Immature natural killer cell (primary cell): ENCODE data around the gene ASH1L. TPM values are rescaled to one million over a fixed set of nuclear protein-coding genes. Genes with fewer than 3 reads are reported as not detected.
"Not testable (repeated sequence)": the region's sequence is repeated elsewhere in the genome, so short reads cannot be mapped to it uniquely, and the experiment has no call there.

ENCODE experiments used
- DNase-seq, 3 donors: peaks; one replicate each; pipeline ENCODE4 v3.0.0; 2022; ENCODE audit warnings: mixed read lengths in 1 of 3
- H3K27ac Mint-ChIP-seq, 6 donors: one replicate each; pipeline ENCODE4 v1.8.0; 2020; ENCODE audit warnings: mixed read lengths in 6 of 6, mild to moderate bottlenecking in 5 of 6, inconsistent platforms in 4 of 6, moderate library complexity in 3 of 6
- H3K27me3 Mint-ChIP-seq, 3 donors: one replicate each; pipeline ENCODE4 v1.8.0; 2020 to 2021; ENCODE audit warnings: low read depth in 3 of 3, mild to moderate bottlenecking in 3 of 3, mixed read lengths in 3 of 3, moderate library complexity in 3 of 3, inconsistent platforms in 1 of 3
- H3K36me3 Mint-ChIP-seq, 3 donors: one replicate each; pipeline ENCODE4 v1.8.0; 2020; ENCODE audit warnings: mixed read lengths in 3 of 3, inconsistent platforms in 2 of 3, mild to moderate bottlenecking in 2 of 3
- H3K4me1 Mint-ChIP-seq, 2 donors: one replicate each; pipeline ENCODE4 v1.8.0; 2020; ENCODE audit warnings: inconsistent platforms in 2 of 2, mild to moderate bottlenecking in 2 of 2, mixed read lengths in 2 of 2, moderate library complexity in 1 of 2
- H3K4me3 Mint-ChIP-seq, 5 donors: one replicate each; pipeline ENCODE4 v1.8.0; 2020; ENCODE audit warnings: mild to moderate bottlenecking in 5 of 5, mixed read lengths in 5 of 5, inconsistent platforms in 3 of 5, moderate library complexity in 3 of 5
- H3K9me3 Mint-ChIP-seq, 6 donors: one replicate each; pipeline ENCODE4 v1.8.0; 2020; ENCODE audit warnings: mild to moderate bottlenecking in 6 of 6, mixed read lengths in 6 of 6, inconsistent platforms in 4 of 6, moderate library complexity in 3 of 6
- polyA plus RNA-seq, 3 donors: library from polyadenylated mRNA; unstranded; fragments of 300-500 nt; fragmentation: Illumina TruSeq; gene quantifications; one replicate each; pipeline ENCODE4 v1.2.3, GENCODE V29; 2021

Gene ASH1L
- polyA plus RNA-seq, 3 donors from 2014 or later, result 3.8 to 27.0 (median 6.0) TPM

DNA sequence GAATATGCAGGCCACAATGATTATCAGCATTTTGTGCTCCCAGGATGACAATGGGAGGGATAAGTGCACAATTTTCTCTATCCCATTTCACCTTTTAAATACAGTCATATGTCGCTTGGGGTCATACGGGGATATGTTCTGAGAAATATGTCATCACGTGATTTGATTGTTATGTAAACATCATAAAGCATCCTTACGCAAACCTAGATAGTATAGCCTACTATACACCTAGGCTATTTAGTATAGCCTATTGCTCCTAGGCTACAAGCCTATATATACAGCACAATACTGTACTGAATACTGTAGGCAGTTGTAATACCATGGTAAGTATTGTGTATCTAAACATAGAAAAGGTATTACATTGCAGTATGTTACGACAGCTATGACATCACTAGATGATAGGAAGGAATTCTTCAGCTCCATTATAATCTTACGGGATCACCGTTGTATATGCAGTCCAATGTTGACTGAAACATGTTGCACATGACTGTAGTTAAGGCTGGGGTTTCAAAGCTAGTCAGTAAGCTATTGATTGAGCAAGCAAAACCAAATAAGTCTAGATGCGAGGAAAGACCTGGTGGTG, 223.0 kb downstream of the ASH1L start:
- no peak overlapping the region for H3K4me3 Mint-ChIP-seq
- H3K9me3 Mint-ChIP-seq, result no peaks in the 10 kb centered on the region
- DNase-seq, result no peak
- H3K36me3 Mint-ChIP-seq, result peaks cover 28 to 56% (median 33%) of the 10 kb centered on the region in 3 donors
- peaks cover 0 to 1% (median 0%) of the 10 kb centered on the region in 3 donors for H3K27me3 Mint-ChIP-seq
- H3K4me1 Mint-ChIP-seq, result no peaks in the 10 kb centered on the region
- no peak overlapping the region for H3K27ac Mint-ChIP-seq

DNA sequence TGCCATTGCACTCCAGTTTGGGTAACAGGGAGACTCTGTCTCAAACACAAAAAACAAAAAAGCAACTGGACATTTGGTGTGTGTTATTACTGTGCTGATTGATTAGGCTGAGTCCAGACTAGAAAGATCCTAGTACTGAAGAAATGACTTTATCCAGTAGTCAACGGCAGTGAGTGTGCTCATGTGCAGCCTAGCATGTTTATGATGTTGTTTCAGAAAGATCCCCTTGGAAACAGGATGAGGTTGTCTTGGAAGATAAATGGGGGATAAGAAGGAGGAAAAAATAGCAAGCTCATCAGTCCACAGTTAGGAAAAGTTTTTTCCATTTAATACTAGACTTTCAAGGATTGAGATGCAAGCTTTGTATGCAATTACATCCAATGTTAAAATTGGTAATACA, 227.6 kb downstream of the ASH1L start:
- Mint-ChIP-seq H3K27me3 (no peaks in the 10 kb centered on the region), H3K4me3 (no peak overlapping the region), H3K27ac (peak overlapping the region in 1 of 6 donors; percentile 12), H3K4me1 (no peaks in the 10 kb centered on the region), H3K36me3 (peaks cover 19 to 42% (median 21%) of the 10 kb centered on the region in 3 donors), H3K9me3 (no peaks in the 10 kb centered on the region)
- no peak for DNase-seq

DNA sequence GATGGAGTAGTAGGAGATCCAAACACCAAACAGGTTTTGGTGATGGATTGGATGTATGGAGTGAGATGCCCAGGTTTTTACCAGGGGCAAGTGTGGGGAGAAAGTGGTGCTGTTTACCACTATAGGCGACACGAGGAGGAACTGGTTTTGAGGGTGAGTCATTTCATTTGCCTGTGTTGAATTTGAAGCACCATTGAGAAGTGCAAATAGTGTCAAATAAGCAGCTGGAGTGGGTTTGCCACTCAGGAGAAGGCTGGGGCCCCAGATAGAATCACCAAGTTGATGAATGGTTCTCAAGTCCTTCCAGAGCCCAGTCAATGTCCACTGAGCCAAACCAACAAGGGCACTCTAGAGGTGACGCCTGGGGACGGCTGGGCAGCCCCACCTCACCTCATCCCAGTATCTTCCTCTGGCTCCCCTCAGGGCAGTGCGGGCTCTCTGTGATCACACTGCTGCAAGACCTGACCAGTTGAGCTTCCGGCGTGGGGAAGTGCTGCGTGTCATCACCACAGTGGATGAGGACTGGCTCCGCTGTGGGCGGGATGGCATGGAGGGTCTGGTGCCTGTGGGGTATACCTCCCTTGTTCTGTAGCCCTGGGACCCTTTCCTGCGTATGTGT, 232.5 kb downstream of the ASH1L start:
- H3K4me1 Mint-ChIP-seq, result peaks cover 4 to 10% of the 10 kb centered on the region in 2 donors
- peaks cover 0 to 7% (median 2%) of the 10 kb centered on the region in 3 donors for H3K27me3 Mint-ChIP-seq
- no peak overlapping the region for H3K27ac Mint-ChIP-seq
- no peak for DNase-seq
- H3K9me3 Mint-ChIP-seq, result no peaks in the 10 kb centered on the region
- no peak overlapping the region for H3K4me3 Mint-ChIP-seq
- peaks cover 4 to 23% (median 12%) of the 10 kb centered on the region in 3 donors for H3K36me3 Mint-ChIP-seq

DNA sequence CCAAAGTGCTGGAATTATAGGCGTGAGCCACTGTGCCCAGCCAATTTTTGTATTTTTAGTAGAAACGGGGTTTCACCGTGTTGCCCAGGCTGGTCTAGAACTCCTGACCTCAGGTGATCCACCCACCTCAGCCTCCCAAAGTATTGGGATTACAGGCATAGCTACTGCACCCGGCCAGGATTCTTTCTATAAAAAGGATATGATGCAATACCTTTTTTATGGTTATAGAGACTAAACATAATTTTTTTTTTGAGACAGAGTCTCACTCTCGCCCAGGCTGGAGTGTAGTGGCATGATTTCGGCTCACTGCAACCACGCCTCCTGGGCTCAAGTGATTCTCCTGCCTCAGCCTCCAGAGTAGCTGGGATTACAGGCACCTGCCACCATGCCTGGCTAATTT, 233.7 kb downstream of the ASH1L start:
- not testable (repeated sequence) for H3K9me3 Mint-ChIP-seq, DNase-seq, H3K27me3 Mint-ChIP-seq, H3K4me3 Mint-ChIP-seq
- peaks cover 4 to 19% (median 12%) of the 10 kb centered on the region in 3 donors for H3K36me3 Mint-ChIP-seq
- H3K4me1 Mint-ChIP-seq, result peaks cover 7 to 10% of the 10 kb centered on the region in 2 donors
- peak overlapping the region in 1 of 6 donors; percentile 46 for H3K27ac Mint-ChIP-seq

DNA sequence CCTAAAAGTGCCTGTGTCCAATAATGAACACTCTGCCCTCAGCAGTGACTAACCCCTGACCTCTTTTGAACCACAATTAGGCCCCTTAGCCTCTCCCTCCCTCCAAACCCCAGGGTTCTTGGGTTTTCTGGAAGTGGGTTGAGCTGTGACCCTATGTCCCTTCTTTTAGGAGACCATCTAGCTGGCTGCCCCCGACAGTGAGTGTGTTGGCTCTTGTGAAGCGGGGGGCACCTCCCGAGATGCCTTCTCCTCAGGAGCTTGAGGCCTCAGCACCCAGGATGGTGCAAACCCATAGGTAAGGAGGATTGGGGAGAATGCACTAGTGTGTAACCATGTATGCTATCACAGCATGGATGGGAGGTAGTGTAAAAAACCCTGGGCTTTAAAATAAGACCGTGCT, 234.6 kb downstream of the ASH1L start:
- no peak overlapping the region for H3K4me3 Mint-ChIP-seq
- no peak for DNase-seq
- H3K4me1 Mint-ChIP-seq, result peaks cover 7 to 10% of the 10 kb centered on the region in 2 donors
- H3K27ac Mint-ChIP-seq, result peak overlapping the region in 3 of 6 donors; percentile 10 to 57 (median 45)
- peaks cover 0 to 7% (median 5%) of the 10 kb centered on the region in 3 donors for H3K27me3 Mint-ChIP-seq
- peaks cover 0 to 13% (median 8%) of the 10 kb centered on the region in 3 donors for H3K36me3 Mint-ChIP-seq
- H3K9me3 Mint-ChIP-seq, result no peaks in the 10 kb centered on the region

DNA sequence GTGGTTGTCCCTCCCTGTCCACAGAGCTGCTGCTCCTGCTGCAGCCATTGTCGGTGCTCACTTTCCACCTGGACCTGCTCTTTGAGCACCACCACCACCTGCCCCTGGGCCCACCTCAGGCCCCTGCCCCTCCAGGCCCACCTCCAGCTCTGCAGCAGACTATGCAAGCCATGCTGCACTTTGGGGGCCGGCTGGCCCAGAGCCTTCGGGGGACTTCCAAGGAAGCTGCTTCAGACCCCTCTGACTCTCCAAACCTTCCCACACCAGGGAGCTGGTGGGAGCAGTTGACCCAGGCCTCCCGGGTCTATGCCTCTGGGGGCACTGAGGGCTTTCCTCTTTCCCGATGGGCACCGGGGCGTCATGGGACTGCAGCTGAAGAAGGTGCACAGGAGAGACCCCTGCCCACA, 236.0 kb downstream of the ASH1L start:
- H3K4me3 Mint-ChIP-seq, result no peak overlapping the region

DNA sequence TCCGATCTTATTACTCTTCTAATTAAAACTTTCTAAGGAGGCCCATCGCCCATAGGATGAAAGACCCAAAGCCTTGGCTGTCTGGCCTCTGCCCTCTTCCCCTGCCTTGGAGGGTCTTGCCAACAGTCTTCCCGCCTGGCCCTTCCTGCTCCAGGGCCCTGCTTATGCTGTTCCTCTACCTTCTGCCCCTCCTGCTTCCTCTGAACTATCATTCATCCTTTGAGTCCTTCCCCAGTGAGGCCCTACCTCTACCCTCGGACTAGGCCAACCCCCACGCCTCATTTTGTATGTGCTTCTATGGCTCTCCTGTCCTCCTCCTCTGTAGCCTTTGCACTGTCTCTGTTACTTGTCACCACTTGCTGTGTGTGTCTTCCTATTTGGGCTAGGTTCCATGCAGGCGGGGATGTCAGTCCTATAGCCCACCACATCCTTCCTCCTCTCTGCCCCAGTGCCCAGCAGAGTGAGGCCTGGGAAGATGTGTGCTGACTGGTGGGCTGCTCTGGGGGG, 236.5 kb downstream of the ASH1L start:
- H3K4me1 Mint-ChIP-seq, result peaks cover 10 to 17% of the 10 kb centered on the region in 2 donors
- H3K4me3 Mint-ChIP-seq, result peak overlapping the region; percentile 42 to 85 (median 65)
- H3K27ac Mint-ChIP-seq, result peak overlapping the region; percentile 51 to 88 (median 68)
- no peaks in the 10 kb centered on the region for H3K9me3 Mint-ChIP-seq
- H3K27me3 Mint-ChIP-seq, result peaks cover 0 to 7% (median 5%) of the 10 kb centered on the region in 3 donors
- DNase-seq, result no peak
- H3K36me3 Mint-ChIP-seq, result peaks cover 0 to 10% (median 6%) of the 10 kb centered on the region in 3 donors

More for the DNA sequence above, 236.0 kb downstream of the ASH1L start:
- H3K27ac Mint-ChIP-seq, result peak overlapping the region in 3 of 6 donors; percentile 47 to 78 (median 60)
- peaks cover 0 to 7% (median 5%) of the 10 kb centered on the region in 3 donors for H3K27me3 Mint-ChIP-seq
- H3K4me1 Mint-ChIP-seq, result peaks cover 10 to 14% of the 10 kb centered on the region in 2 donors
- H3K9me3 Mint-ChIP-seq, result no peaks in the 10 kb centered on the region
- no peak for DNase-seq
- peaks cover 0 to 13% (median 8%) of the 10 kb centered on the region in 3 donors for H3K36me3 Mint-ChIP-seq

DNA sequence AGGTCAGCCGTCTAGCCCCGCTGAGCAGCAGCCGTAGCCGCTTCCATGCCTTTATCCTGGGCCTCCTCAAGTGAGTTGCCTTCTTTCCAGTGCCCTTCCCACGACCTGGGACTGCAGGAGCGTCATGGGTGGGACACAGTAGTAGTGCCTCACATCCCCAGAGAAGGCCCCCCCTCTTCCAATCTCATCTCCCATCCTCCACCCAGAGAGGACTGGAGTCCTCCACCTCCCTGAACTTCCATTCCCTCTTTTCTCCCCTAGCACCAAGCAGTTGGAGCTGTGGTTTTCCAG, 237.1 kb downstream of the ASH1L start:
- peak overlapping the region; percentile 51 to 88 (median 68) for H3K27ac Mint-ChIP-seq
- H3K4me3 Mint-ChIP-seq, result peak overlapping the region; percentile 42 to 85 (median 65)
- no peaks in the 10 kb centered on the region for H3K9me3 Mint-ChIP-seq
- H3K4me1 Mint-ChIP-seq, result peaks cover 15 to 21% of the 10 kb centered on the region in 2 donors
- no peak for DNase-seq
- peaks cover 0 to 5% (median 1%) of the 10 kb centered on the region in 3 donors for H3K36me3 Mint-ChIP-seq
- H3K27me3 Mint-ChIP-seq, result peaks cover 0 to 7% (median 5%) of the 10 kb centered on the region in 3 donors

DNA sequence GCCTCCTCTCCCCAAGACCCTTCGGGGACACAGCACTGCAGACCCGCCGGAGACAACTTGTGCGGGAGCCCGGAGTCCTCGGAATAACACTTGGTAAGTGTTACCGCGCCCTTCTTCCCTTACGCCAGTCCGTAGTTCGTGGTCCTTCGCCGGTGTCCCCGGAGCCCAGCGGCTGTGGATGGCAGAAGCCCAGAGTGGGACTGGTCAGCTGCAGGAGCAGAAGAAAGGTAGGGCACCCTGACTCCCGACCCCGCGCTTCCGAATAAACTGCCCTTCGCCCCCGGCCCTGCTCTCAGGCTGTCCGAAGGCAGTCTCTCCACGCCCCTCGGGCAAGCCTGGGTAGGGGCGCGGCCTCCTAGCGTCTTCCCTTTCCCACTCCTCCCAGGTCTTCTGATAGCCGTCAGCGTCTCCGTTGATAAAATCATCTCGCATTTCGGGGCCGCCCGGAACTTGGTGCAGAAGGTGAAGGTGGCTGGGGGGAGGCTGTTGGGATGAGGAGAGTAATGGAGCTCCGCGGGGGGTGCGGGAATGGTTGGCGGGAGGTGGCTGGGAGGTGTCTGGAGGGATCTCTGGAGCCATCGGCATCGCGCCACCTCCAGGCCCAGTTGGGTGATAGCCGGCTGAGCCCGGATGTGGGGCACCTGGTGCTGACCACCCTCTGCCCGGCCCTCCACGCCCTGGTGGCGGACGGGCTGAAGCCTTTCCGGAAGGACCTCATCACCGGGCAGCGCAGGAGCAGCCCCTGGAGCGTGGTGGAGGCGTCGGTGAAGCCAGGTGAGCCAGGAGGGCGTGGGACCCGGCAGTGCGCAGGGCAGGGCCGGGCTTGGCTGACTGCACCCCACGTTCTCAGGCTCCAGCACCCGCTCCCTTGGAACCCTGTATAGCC, 237.6 kb downstream of the ASH1L start:
- Mint-ChIP-seq H3K4me3 (peak overlapping the region; percentile 85 to 92 (median 88)), H3K9me3 (no peaks in the 10 kb centered on the region), H3K27me3 (peaks cover 0 to 9% (median 5%) of the 10 kb centered on the region in 3 donors), H3K27ac (peak overlapping the region in 5 of 6 donors; percentile 37 to 79 (median 60)), H3K36me3 (peaks cover 0 to 2% (median 0%) of the 10 kb centered on the region in 3 donors), H3K4me1 (peaks cover 21 to 27% of the 10 kb centered on the region in 2 donors)
- peak in 1 of 3 donors; percentile 20 for DNase-seq

DNA sequence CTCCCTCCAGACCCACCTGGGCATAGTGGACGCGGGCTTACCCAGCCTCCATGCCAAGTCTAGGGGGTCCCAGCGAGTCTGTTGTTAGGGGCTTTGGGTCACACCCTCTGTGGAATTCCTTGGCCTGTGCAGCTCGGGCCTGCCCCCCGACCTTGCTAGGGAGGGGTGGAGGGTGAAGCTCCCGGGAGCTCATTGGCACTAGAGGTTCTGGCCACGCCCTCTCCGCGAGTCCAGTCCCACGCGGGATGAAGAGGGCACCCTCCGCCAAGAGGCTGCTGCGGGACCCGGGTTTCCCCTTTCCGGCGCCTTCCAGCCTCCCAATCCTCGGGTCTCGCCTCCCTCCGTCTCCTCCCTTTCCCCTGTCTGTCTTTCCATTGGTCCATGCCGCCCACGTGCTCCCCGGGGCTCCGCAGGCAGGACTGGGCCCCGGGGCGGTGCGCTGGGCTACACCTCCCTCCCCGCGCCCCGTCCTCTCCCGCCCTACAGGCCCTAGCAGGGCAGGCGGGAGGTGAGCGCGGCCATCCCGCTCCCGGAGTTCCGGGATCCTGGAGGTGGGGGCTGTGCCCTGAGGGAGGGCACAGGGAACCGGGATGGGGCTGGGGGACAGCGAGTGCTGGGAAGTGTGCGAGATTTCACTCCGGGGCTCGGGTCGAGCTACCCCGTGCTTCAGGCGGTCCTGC, 238.4 kb downstream of the ASH1L start:
- Mint-ChIP-seq H3K36me3 (peaks cover 0 to 1% (median 0%) of the 10 kb centered on the region in 3 donors), H3K4me3 (peak overlapping the region; percentile 85 to 92 (median 88))
- DNase-seq, result peak; percentile 83 to 86 (median 84)

DNA sequence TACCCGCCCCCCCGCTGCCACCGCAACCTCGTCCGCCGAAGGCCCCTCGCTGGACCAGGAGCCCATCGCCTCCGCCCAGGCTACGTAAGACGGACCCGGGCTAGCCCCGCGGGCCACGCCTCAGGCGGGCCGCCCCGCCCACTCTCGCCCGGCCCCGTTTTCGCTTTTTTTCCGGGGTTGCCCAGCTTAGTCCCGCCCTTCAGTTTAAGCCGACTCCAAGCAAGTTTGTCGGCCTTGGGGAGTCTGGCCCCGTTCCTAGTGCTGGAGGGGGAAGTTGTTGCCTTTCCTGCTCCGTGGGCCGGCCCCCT, 238.9 kb downstream of the ASH1L start:
- Mint-ChIP-seq H3K27me3 (peaks cover 0 to 9% (median 5%) of the 10 kb centered on the region in 3 donors), H3K27ac (peak overlapping the region in 5 of 6 donors; percentile 68 to 95 (median 87)), H3K9me3 (no peaks in the 10 kb centered on the region), H3K36me3 (peaks cover 0 to 5% (median 0%) of the 10 kb centered on the region in 3 donors), H3K4me1 (peaks cover 24 to 30% of the 10 kb centered on the region in 2 donors), H3K4me3 (peak overlapping the region; percentile 85 to 92 (median 88))
- peak; percentile 71 to 78 (median 74) for DNase-seq

More for the DNA sequence above, 238.4 kb downstream of the ASH1L start:
- H3K27ac Mint-ChIP-seq, result peak overlapping the region; percentile 55 to 95 (median 86)
- H3K27me3 Mint-ChIP-seq, result peaks cover 0 to 9% (median 5%) of the 10 kb centered on the region in 3 donors
- H3K4me1 Mint-ChIP-seq, result peaks cover 24 to 30% of the 10 kb centered on the region in 2 donors
- no peaks in the 10 kb centered on the region for H3K9me3 Mint-ChIP-seq

DNA sequence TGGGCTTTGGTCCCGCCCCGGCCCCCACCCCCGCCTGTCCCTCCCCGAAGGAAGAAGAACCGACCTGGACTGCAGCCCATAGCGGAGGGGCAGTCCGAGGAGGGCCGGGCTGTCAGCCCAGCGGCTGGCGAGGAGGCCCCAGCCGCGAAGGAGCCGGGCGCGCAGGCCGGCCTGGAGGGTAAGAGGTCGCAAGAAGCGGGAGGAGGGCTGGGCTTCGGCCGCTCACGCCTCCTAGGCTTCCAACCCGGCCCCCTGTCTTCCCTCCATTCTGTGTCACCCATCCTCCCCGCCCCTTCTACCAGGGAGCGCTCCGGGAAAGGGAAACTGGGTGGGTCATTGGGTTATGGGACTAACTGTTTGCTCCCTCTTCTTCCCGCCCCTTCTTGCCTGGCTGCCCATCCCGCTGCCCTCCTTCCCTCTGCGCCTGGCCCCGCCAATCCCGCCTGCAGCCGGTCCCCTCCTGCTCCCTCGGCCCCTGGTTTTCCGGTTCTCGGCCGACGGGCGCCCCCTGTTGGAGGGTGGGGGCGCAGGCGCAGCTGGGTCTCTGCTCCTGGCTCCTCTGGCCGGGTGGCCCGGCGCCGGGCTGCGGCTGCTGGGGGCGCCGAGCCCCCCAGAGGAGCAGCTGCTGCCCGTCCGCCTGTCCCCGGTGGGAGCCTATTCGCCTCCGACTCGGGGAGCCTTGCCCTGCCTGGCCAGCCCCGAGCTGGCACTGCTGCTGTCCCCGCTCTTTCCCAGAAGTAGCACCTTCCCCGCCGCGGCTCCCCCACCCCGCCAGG, 239.5 kb downstream of the ASH1L start:
- peaks cover 0 to 9% (median 5%) of the 10 kb centered on the region in 3 donors for H3K27me3 Mint-ChIP-seq
- peak overlapping the region in 5 of 6 donors; percentile 23 to 95 (median 82) for H3K27ac Mint-ChIP-seq
- H3K4me1 Mint-ChIP-seq, result peaks cover 24 to 30% of the 10 kb centered on the region in 2 donors
- peak overlapping the region; percentile 85 to 92 (median 88) for H3K4me3 Mint-ChIP-seq
- DNase-seq, result peak; percentile 87
- H3K9me3 Mint-ChIP-seq, result no peaks in the 10 kb centered on the region
- peaks cover 0 to 8% (median 0%) of the 10 kb centered on the region in 3 donors for H3K36me3 Mint-ChIP-seq
